Measurements from ENCODE around the gene MXRA7. TPM values are rescaled to one million over a fixed set of nuclear protein-coding genes. Genes with fewer than 3 reads are reported as not detected.

Gene MXRA7
- total and polyA plus RNA-seq, 4 donors: 60.9 to 127 (median 83.2) TPM

GRCh38 chr17:76685846-76686245, 24.9 kb downstream of the MXRA7 start:
- peaks cover 0 to 37% (median 17%) of the 10 kb centered on the region in 5 donors for H3K4me1 ChIP-seq (ENCODE audit: control insufficient read depth in 5 of 5, insufficient read depth in 5 of 5, low read length in 5 of 5)

GRCh38 chr17:76685366-76685765, 25.4 kb downstream of the MXRA7 start:
- 88 to 93% methylated on average over 12 of the region's 12 CpGs for WGBS, 2 donors
- Histone ChIP-seq H3K9me3 (ENCODE audit: control insufficient read depth in 4 of 4, insufficient read depth in 3 of 4, low read length in 3 of 4) (no peaks in the 10 kb centered on the region), H3K36me3 (ENCODE audit: control insufficient read depth in 4 of 4, insufficient read depth in 4 of 4, low read length in 4 of 4) (peaks cover 0 to 43% (median 2%) of the 10 kb centered on the region in 4 donors), H3K4me1 (ENCODE audit: control insufficient read depth in 5 of 5, insufficient read depth in 5 of 5, low read length in 5 of 5) (peaks cover 0 to 35% (median 17%) of the 10 kb centered on the region in 5 donors), H3K9ac (ENCODE audit: insufficient read depth in 1 of 2, low read length in 2 of 2) (no peak overlapping the region), H3K4me3 (no peak overlapping the region), H3K27me3 (ENCODE audit: control insufficient read depth in 3 of 3, insufficient read depth in 3 of 3, low read length in 2 of 3) (no peaks in the 10 kb centered on the region), H3K27ac (ENCODE audit: low read depth in 1 of 2, low read length in 1 of 2) (no peak overlapping the region)
- no peak for TF ChIP-seq CTCF (IDR thresholded peaks at IDR 0.05; ENCODE audit: control extremely low read depth, extremely low read depth)
- DNase-seq (no peak), ATAC-seq (ENCODE audit: insufficient read depth, low FRiP score) (no peak)

More at GRCh38 chr17:76685846-76686245, 24.9 kb downstream of the MXRA7 start:
- Histone ChIP-seq H3K27me3 (ENCODE audit: control insufficient read depth in 3 of 3, insufficient read depth in 3 of 3, low read length in 2 of 3) (no peaks in the 10 kb centered on the region), H3K9ac (ENCODE audit: insufficient read depth in 1 of 2, low read length in 2 of 2) (no peak overlapping the region), H3K9me3 (ENCODE audit: control insufficient read depth in 4 of 4, insufficient read depth in 3 of 4, low read length in 3 of 4) (no peaks in the 10 kb centered on the region), H3K4me3 (no peak overlapping the region), H3K27ac (ENCODE audit: low read depth in 1 of 2, low read length in 1 of 2) (no peak overlapping the region), H3K36me3 (ENCODE audit: control insufficient read depth in 4 of 4, insufficient read depth in 4 of 4, low read length in 4 of 4) (peaks cover 0 to 43% (median 2%) of the 10 kb centered on the region in 4 donors)
- ATAC-seq (ENCODE audit: insufficient read depth, low FRiP score) (no peak), DNase-seq (no peak)
- 80 to 87% methylated on average over 8 of the region's 8 CpGs for WGBS, 2 donors
- TF ChIP-seq CTCF (IDR thresholded peaks at IDR 0.05; ENCODE audit: control extremely low read depth, extremely low read depth): no peak

GRCh38 chr17:76684756-76685155, 26.0 kb downstream of the MXRA7 start:
- Histone ChIP-seq H3K4me3 (no peak overlapping the region), H3K27ac (ENCODE audit: low read depth in 1 of 2, low read length in 1 of 2) (no peak overlapping the region), H3K36me3 (ENCODE audit: control insufficient read depth in 4 of 4, insufficient read depth in 4 of 4, low read length in 4 of 4) (peaks cover 0 to 43% (median 2%) of the 10 kb centered on the region in 4 donors), H3K9me3 (ENCODE audit: control insufficient read depth in 4 of 4, insufficient read depth in 3 of 4, low read length in 3 of 4) (no peaks in the 10 kb centered on the region), H3K27me3 (ENCODE audit: control insufficient read depth in 3 of 3, insufficient read depth in 3 of 3, low read length in 2 of 3) (no peaks in the 10 kb centered on the region), H3K9ac (ENCODE audit: insufficient read depth in 1 of 2, low read length in 2 of 2) (no peak overlapping the region), H3K4me1 (ENCODE audit: control insufficient read depth in 5 of 5, insufficient read depth in 5 of 5, low read length in 5 of 5) (peaks cover 0 to 35% (median 17%) of the 10 kb centered on the region in 5 donors)
- ATAC-seq (ENCODE audit: insufficient read depth, low FRiP score): no peak
- WGBS, 2 donors: 84 to 88% methylated on average over 7 of the region's 7 CpGs
- no peak for DNase-seq
- TF ChIP-seq CTCF (IDR thresholded peaks at IDR 0.05; ENCODE audit: control extremely low read depth, extremely low read depth): no peak
